Measurements from ENCODE around the gene OXSM.

The OXSM gene

GRCh38 chr3:25780618-25781017, 9.3 kb upstream of the OXSM start:
- H2AFZ ChIP-seq (ENCODE audit: low read length) = no peak overlapping the region
- H3K36me3 ChIP-seq (ENCODE audit: insufficient read depth, low read length) = peaks cover 44% of the 10 kb centered on the region
- no peak overlapping the region for H3K27ac ChIP-seq (ENCODE audit: low read depth, low read length, poor library complexity, severe bottlenecking)
- TF ChIP-seq EZH2 (IDR thresholded peaks at IDR 0.05; ENCODE audit: borderline replicate concordance, low read length) (no peak), CTCF (IDR thresholded peaks at IDR 0.05; ENCODE audit: low read length) (no peak)
- H3K4me3 ChIP-seq (ENCODE audit: low read depth, low read length, poor library complexity, severe bottlenecking) = peak overlapping the region; percentile 92
- H3K27me3 ChIP-seq (ENCODE audit: insufficient read depth, low read length) = no peaks in the 10 kb centered on the region
- H3K79me2 ChIP-seq (ENCODE audit: insufficient read depth, low read length) = peaks cover 38% of the 10 kb centered on the region
- peak overlapping the region; percentile 95; the same call in 1 of the 2 replicates for H3K4me2 ChIP-seq (ENCODE audit: low read length)
- no peaks in the 10 kb centered on the region for H3K9me3 ChIP-seq (ENCODE audit: low read length)
- H3F3A ChIP-seq (ENCODE audit: insufficient read depth, low read length) = no peaks in the 10 kb centered on the region
- H3K9ac ChIP-seq (ENCODE audit: low read length) = no peak overlapping the region
- no peaks in the 10 kb centered on the region for H3K9me2 ChIP-seq (ENCODE audit: low read depth, low read length)
- H3K4me1 ChIP-seq (ENCODE audit: insufficient read depth, low read length, severe bottlenecking) = peaks cover 37% of the 10 kb centered on the region
- no peaks in the 10 kb centered on the region for H4K20me1 ChIP-seq (ENCODE audit: insufficient read depth, low read length)

GRCh38 chr3:25781145-25781757, 8.6 kb upstream of the OXSM start:
- Histone ChIP-seq H3K9ac (ENCODE audit: low read length) (peak overlapping the region; percentile 89; the same call in 1 of the 2 replicates), H3K4me3 (ENCODE audit: low read depth, low read length, poor library complexity, severe bottlenecking) (peak overlapping the region; percentile 92)

GRCh38 chr3:25781758-25782594, 7.9 kb upstream of the OXSM start:
- Histone ChIP-seq H3K36me3 (ENCODE audit: insufficient read depth, low read length) (peaks cover 31% of the 10 kb centered on the region), H3K27me3 (ENCODE audit: insufficient read depth, low read length) (no peaks in the 10 kb centered on the region), H3K9ac (ENCODE audit: low read length) (peak overlapping the region; percentile 89), H3K9me3 (ENCODE audit: low read length) (no peaks in the 10 kb centered on the region), H3K27ac (ENCODE audit: low read depth, low read length, poor library complexity, severe bottlenecking) (peak overlapping the region; percentile 82), H3K4me2 (ENCODE audit: low read length) (peak overlapping the region; percentile 95), H3K79me2 (ENCODE audit: insufficient read depth, low read length) (peaks cover 38% of the 10 kb centered on the region), H4K20me1 (ENCODE audit: insufficient read depth, low read length) (no peaks in the 10 kb centered on the region), H2AFZ (ENCODE audit: low read length) (no peak overlapping the region), H3K4me1 (ENCODE audit: insufficient read depth, low read length, severe bottlenecking) (peaks cover 41% of the 10 kb centered on the region), H3K4me3 (ENCODE audit: low read depth, low read length, poor library complexity, severe bottlenecking) (peak overlapping the region; percentile 92), H3K9me2 (ENCODE audit: low read depth, low read length) (no peaks in the 10 kb centered on the region), H3F3A (ENCODE audit: insufficient read depth, low read length) (no peaks in the 10 kb centered on the region)
- TF ChIP-seq CTCF (IDR thresholded peaks at IDR 0.05; ENCODE audit: low read length) (no peak), EZH2 (IDR thresholded peaks at IDR 0.05; ENCODE audit: borderline replicate concordance, low read length) (no peak)

More at GRCh38 chr3:25781145-25781757, 8.6 kb upstream of the OXSM start:
- TF ChIP-seq CTCF (IDR thresholded peaks at IDR 0.05; ENCODE audit: low read length) = no peak
- TF ChIP-seq EZH2 (IDR thresholded peaks at IDR 0.05; ENCODE audit: borderline replicate concordance, low read length) = no peak
- Histone ChIP-seq H4K20me1 (ENCODE audit: insufficient read depth, low read length) (no peaks in the 10 kb centered on the region), H3K4me1 (ENCODE audit: insufficient read depth, low read length, severe bottlenecking) (peaks cover 37% of the 10 kb centered on the region), H3K27me3 (ENCODE audit: insufficient read depth, low read length) (no peaks in the 10 kb centered on the region), H3K27ac (ENCODE audit: low read depth, low read length, poor library complexity, severe bottlenecking) (peak overlapping the region; percentile 82), H2AFZ (ENCODE audit: low read length) (no peak overlapping the region), H3F3A (ENCODE audit: insufficient read depth, low read length) (no peaks in the 10 kb centered on the region), H3K79me2 (ENCODE audit: insufficient read depth, low read length) (peaks cover 38% of the 10 kb centered on the region), H3K9me3 (ENCODE audit: low read length) (no peaks in the 10 kb centered on the region), H3K4me2 (ENCODE audit: low read length) (peak overlapping the region; percentile 95), H3K36me3 (ENCODE audit: insufficient read depth, low read length) (peaks cover 38% of the 10 kb centered on the region), H3K9me2 (ENCODE audit: low read depth, low read length) (no peaks in the 10 kb centered on the region)
